HEK293 (cell line): Measurements from ENCODE around the gene TMEM88.

Source experiments
- HOXD13 ChIP-seq: sonication (generic); formaldehyde crosslinking; IDR thresholded peaks from 2 replicates; pipeline ENCODE4 v1.8.0; 2022; ENCODE audit warnings: missing genetic modification reagents, borderline replicate concordance
- KLF17 ChIP-seq: fragments of 450-650 bp; formaldehyde crosslinking; IDR thresholded peaks from 2 replicates; pipeline ENCODE4 v1.5.1; 2016; ENCODE audit warnings: missing biosample characterization, missing genetic modification characterization
- OVOL3 ChIP-seq: fragments of 450-650 bp; formaldehyde crosslinking; IDR thresholded peaks from 2 replicates; pipeline ENCODE4 v1.5.1; 2016; ENCODE audit warnings: missing biosample characterization, missing genetic modification characterization
- PATZ1 ChIP-seq: fragments of 450-650 bp; formaldehyde crosslinking; IDR thresholded peaks from 2 replicates; pipeline ENCODE4 v1.5.1; 2016; ENCODE audit warnings: missing biosample characterization, missing genetic modification characterization
- PBX3 ChIP-seq: sonication (generic); formaldehyde crosslinking; IDR thresholded peaks from 2 replicates; pipeline ENCODE4 v1.8.1; 2022; ENCODE audit warnings: mild to moderate bottlenecking, moderate library complexity, missing genetic modification reagents
- PRDM10 ChIP-seq: fragments of 450-650 bp; formaldehyde crosslinking; IDR thresholded peaks from 2 replicates; pipeline ENCODE4 v1.5.1; 2016; ENCODE audit warnings: missing biosample characterization, missing genetic modification characterization
- REST ChIP-seq: fragments of 450-650 bp; formaldehyde crosslinking; IDR thresholded peaks from 2 replicates; pipeline ENCODE4 v1.5.1; 2016; ENCODE audit warnings: missing biosample characterization, missing genetic modification characterization
- ZBTB10 ChIP-seq: fragments of 450-650 bp; formaldehyde crosslinking; IDR thresholded peaks from 2 replicates; pipeline ENCODE4 v1.5.1; 2016; ENCODE audit warnings: missing biosample characterization, missing genetic modification characterization
- ZBTB11 ChIP-seq: fragments of 450-650 bp; formaldehyde crosslinking; conservative IDR thresholded peaks from 2 replicates; pipeline ENCODE4 v1.5.1; 2016; ENCODE audit warnings: low read depth, missing biosample characterization, missing genetic modification characterization
- ZBTB8A ChIP-seq: fragments of 450-650 bp; formaldehyde crosslinking; IDR thresholded peaks from 2 replicates; pipeline ENCODE4 v1.5.1; 2016; ENCODE audit warnings: missing biosample characterization, missing genetic modification characterization
- ZFP3 ChIP-seq: fragments of 450-650 bp; formaldehyde crosslinking; IDR thresholded peaks from 2 replicates; pipeline ENCODE4 v1.5.1; 2016; ENCODE audit warnings: low read depth, missing biosample characterization, missing genetic modification characterization
- ZIC2 ChIP-seq: fragments of 450-650 bp; formaldehyde crosslinking; IDR thresholded peaks from 2 replicates; pipeline ENCODE4 v1.5.1; 2016; ENCODE audit warnings: missing biosample characterization, missing genetic modification characterization
- ZNF10 ChIP-seq: fragments of 450-650 bp; formaldehyde crosslinking; IDR thresholded peaks from 2 replicates; pipeline ENCODE4 v1.5.1; 2017; ENCODE audit warnings: missing biosample characterization, missing genetic modification characterization
- ZNF133 ChIP-seq: fragments of 450-650 bp; formaldehyde crosslinking; IDR thresholded peaks from 2 replicates; pipeline ENCODE4 v1.5.1; 2016; ENCODE audit warnings: missing biosample characterization, missing genetic modification characterization
- ZNF292 ChIP-seq: fragments of 450-650 bp; formaldehyde crosslinking; IDR thresholded peaks from 2 replicates; pipeline ENCODE4 v1.5.1; 2016; ENCODE audit warnings: low read depth, missing biosample characterization, missing genetic modification characterization, borderline replicate concordance
- ZNF366 ChIP-seq: fragments of 450-650 bp; formaldehyde crosslinking; conservative IDR thresholded peaks from 2 replicates; pipeline ENCODE4 v1.5.1; 2016; ENCODE audit warnings: missing biosample characterization, missing genetic modification characterization
- ZNF37A ChIP-seq: fragments of 450-650 bp; IDR thresholded peaks from 2 replicates; pipeline ENCODE4 v1.5.1; 2018; ENCODE audit warnings: missing biosample characterization, missing genetic modification characterization
- ZNF623 ChIP-seq: fragments of 450-650 bp; formaldehyde crosslinking; IDR thresholded peaks from 2 replicates; pipeline ENCODE4 v1.5.1; 2016; ENCODE audit warnings: missing biosample characterization, missing genetic modification characterization
- ZNF658 ChIP-seq: fragments of 450-650 bp; formaldehyde crosslinking; IDR thresholded peaks from 2 replicates; pipeline ENCODE4; 2016; ENCODE audit warnings: missing biosample characterization, missing genetic modification characterization
- ZNF670 ChIP-seq: fragments of 450-650 bp; formaldehyde crosslinking; IDR thresholded peaks from 2 replicates; pipeline ENCODE4 v1.5.1; 2016; ENCODE audit warnings: missing biosample characterization, missing genetic modification characterization, low read depth

Gene TMEM88

GRCh38 chr17:7836596-7837407 is 18.1 kb upstream of the TMEM88 start (continued):
- TF ChIP-seq REST (peak; percentile 49; the same call in 1 of the 2 replicates), ZBTB8A (tag by site-specific recombination) (peak; percentile 94), ZNF292 (tag by site-specific recombination) (no peak), ZFP3 (tag by site-specific recombination) (no peak), ZNF670 (tag by site-specific recombination) (no peak), PRDM10 (tag by site-specific recombination) (peak; percentile 97), ZIC2 (tag by site-specific recombination) (peak; percentile 87), PBX3 (CRISPR knock-in tag) (0 out of 2 replicates have a peak, but pooled peaks have one; percentile 67), OVOL3 (tag by site-specific recombination) (no peak; the same call in 1 of the 2 replicates), PATZ1 (tag by site-specific recombination) (peak; percentile 100), ZNF658 (tag by site-specific recombination) (no peak), HOXD13 (no peak), KLF17 (tag by site-specific recombination) (peak; percentile 100), ZNF623 (peak; percentile 59), ZNF37A (tag by site-specific recombination) (peak; percentile 71; the same call in 1 of the 2 replicates), ZBTB10 (tag by site-specific recombination) (peak; percentile 98), ZNF133 (no peak), ZBTB11 (peak; percentile 69), ZNF10 (tag by site-specific recombination) (peak; percentile 71; the same call in 1 of the 2 replicates), ZNF366 (peak; percentile 88)
